ENCODE results near the gene CHD5. TPM values are rescaled to one million over a fixed set of nuclear protein-coding genes. Genes with fewer than 3 reads are reported as not detected.
A peak's percentile ranks its signal among the peaks of the same experiment; 100 is the strongest.

Gene CHD5
- total RNA-seq, 4 donors from 2014 or later = 0.38 to 0.62 TPM; not detected in 2

- no peaks in the 10 kb centered on the region for H3K36me3 ChIP-seq
- TF ChIP-seq POLR2A (IDR thresholded peaks at IDR 0.05) = no peak
- TF ChIP-seq CTCF (IDR thresholded peaks at IDR 0.05) = no peak
- 89 to 96% methylated on average over 4 to 14 of the region's 34 CpGs for WGBS, 2 donors
- intact Hi-C loops (cut with DNase I) = no loop called here
- peaks cover 0 to 12% (median 0%) of the 10 kb centered on the region in 3 donors for H3K4me1 ChIP-seq
- H3K4me3 ChIP-seq = no peak overlapping the region
- H3K27ac ChIP-seq = no peak overlapping the region
- H3K9me3 ChIP-seq = peaks cover 0 to 6% (median 0%) of the 10 kb centered on the region in 3 donors
- DNase-seq = no peak
- peaks cover 0 to 46% (median 0%) of the 10 kb centered on the region in 4 donors for H3K27me3 ChIP-seq
Measured at GRCh38 chr1:6128276-6129081, 51.6 kb downstream of the CHD5 start.

GRCh38 chr1:6127587-6128163, 52.4 kb downstream of the CHD5 start:
- DNase-seq = no peak
- intact Hi-C loops (cut with DNase I) = no loop called here
- no peak overlapping the region for H3K27ac ChIP-seq
- H3K36me3 ChIP-seq = no peaks in the 10 kb centered on the region
- TF ChIP-seq CTCF (IDR thresholded peaks at IDR 0.05) (no peak), POLR2A (IDR thresholded peaks at IDR 0.05) (no peak)
- H3K4me3 ChIP-seq = peak overlapping the region in 1 of 4 donors; percentile 15
- H3K4me1 ChIP-seq = peaks cover 0 to 12% (median 0%) of the 10 kb centered on the region in 3 donors
- H3K9me3 ChIP-seq = peaks cover 0 to 6% (median 0%) of the 10 kb centered on the region in 3 donors
- peaks cover 0 to 43% (median 0%) of the 10 kb centered on the region in 4 donors for H3K27me3 ChIP-seq
- 23 to 60% methylated on average over 9 to 11 of the region's 41 CpGs for whole genome bisulfite sequencing, 2 donors

GRCh38 chr1:6126521-6127067, 53.5 kb downstream of the CHD5 start:
- intact Hi-C loops (cut with DNase I) = no loop called here
- H3K27ac ChIP-seq = no peak overlapping the region
- peaks cover 0 to 12% (median 0%) of the 10 kb centered on the region in 3 donors for H3K4me1 ChIP-seq
- TF ChIP-seq CTCF (IDR thresholded peaks at IDR 0.05) = no peak
- TF ChIP-seq POLR2A (IDR thresholded peaks at IDR 0.05) = no peak
- DNase-seq = no peak
- H3K27me3 ChIP-seq = peaks cover 0 to 43% (median 0%) of the 10 kb centered on the region in 4 donors
- no peak overlapping the region for H3K4me3 ChIP-seq
- 73 to 85% methylated on average over 10 to 15 of the region's 16 CpGs for WGBS, 2 donors
- H3K36me3 ChIP-seq = no peaks in the 10 kb centered on the region
- peaks cover 0 to under 1% (median 0%) of the 10 kb centered on the region in 3 donors for H3K9me3 ChIP-seq

GRCh38 chr1:6126028-6126427, 54.1 kb downstream of the CHD5 start:
- no peak for DNase-seq
- Histone ChIP-seq H3K9me3 (no peaks in the 10 kb centered on the region), H3K4me1 (peaks cover 0 to 12% (median 0%) of the 10 kb centered on the region in 3 donors), H3K27me3 (peaks cover 0 to 43% (median 0%) of the 10 kb centered on the region in 4 donors), H3K4me3 (no peak overlapping the region), H3K27ac (no peak overlapping the region), H3K36me3 (no peaks in the 10 kb centered on the region)
- no peak for TF ChIP-seq POLR2A (IDR thresholded peaks at IDR 0.05)
- TF ChIP-seq CTCF (IDR thresholded peaks at IDR 0.05) = no peak
- intact Hi-C loops (cut with DNase I) = no loop called here
- 54 to 84% methylated on average over 5 to 9 of the region's 13 CpGs for WGBS, 2 donors

GRCh38 chr1:6125366-6125765, 54.8 kb downstream of the CHD5 start:
- 54 to 55% methylated on average over 7 to 8 of the region's 15 CpGs for WGBS, 2 donors
- peaks cover 0 to 43% (median 0%) of the 10 kb centered on the region in 4 donors for H3K27me3 ChIP-seq
- no peaks in the 10 kb centered on the region for H3K9me3 ChIP-seq
- no peak overlapping the region for H3K27ac ChIP-seq
- no peak for DNase-seq
- peaks cover 0 to 12% (median 0%) of the 10 kb centered on the region in 3 donors for H3K4me1 ChIP-seq
- no peak for TF ChIP-seq CTCF (IDR thresholded peaks at IDR 0.05)
- TF ChIP-seq POLR2A (IDR thresholded peaks at IDR 0.05) = no peak
- H3K4me3 ChIP-seq = no peak overlapping the region
- intact Hi-C loops (cut with DNase I) = no loop called here
- no peaks in the 10 kb centered on the region for H3K36me3 ChIP-seq

Measured in esophagus squamous epithelium (tissue), 5 donors.